K562 (cell line): Measurements from ENCODE around the gene CPED1. TPM values are rescaled to one million over a fixed set of nuclear protein-coding genes. Genes with fewer than 3 reads are reported as not detected.

Experiments used
- BMI1 ChIP-seq: fragments of 150-350 bp; IDR thresholded peaks from 2 replicates; pipeline ENCODE4 v1.6.1; 2014; ENCODE audit warnings: low read length
- CBFA2T3 ChIP-seq: fragments of 450-650 bp; IDR thresholded peaks from 2 replicates; pipeline ENCODE4 v1.6.1; 2017
- CREB3 ChIP-seq: fragments of 450-650 bp; conservative IDR thresholded peaks from 2 replicates; pipeline ENCODE4 v1.6.1; 2016; ENCODE audit warnings: missing genetic modification characterization, low read depth, mild to moderate bottlenecking, missing compliant biosample characterization, moderate library complexity
- CREB5 ChIP-seq: fragments of 250-450 bp; sonication (Bioruptor Pico); IDR thresholded peaks from 2 replicates; pipeline ENCODE4 v1.5.0; 2020; ENCODE audit warnings: mild to moderate bottlenecking
- DIDO1 ChIP-seq: fragments of 450-650 bp; IDR thresholded peaks from 2 replicates; pipeline ENCODE4 v1.6.1; 2016; ENCODE audit warnings: low read depth, missing biosample characterization, missing genetic modification characterization
- FOSL1 ChIP-seq: fragments of 200-800 bp; sonication (Bioruptor generic); conservative IDR thresholded peaks from 2 replicates; pipeline ENCODE4 v1.6.1; 2016; ENCODE audit warnings: missing genetic modification characterization, missing compliant biosample characterization
- HNRNPUL1 ChIP-seq: fragments of 200-400 bp; formaldehyde crosslinking; IDR thresholded peaks from 2 replicates; pipeline ENCODE4 v1.6.1; 2017; ENCODE audit warnings: low read length
- HSF4 ChIP-seq: fragments of 250-450 bp; sonication (Bioruptor Pico); IDR thresholded peaks from 2 replicates; pipeline ENCODE4 v2.1.2; 2022; ENCODE audit warnings: mild to moderate bottlenecking, moderate library complexity, borderline replicate concordance
- KLF16 ChIP-seq: IDR thresholded peaks from 2 replicates; pipeline ENCODE4 v1.6.1; 2016; ENCODE audit warnings: antibody characterized with exemption
- NFATC3 ChIP-seq: fragments of 450-650 bp; IDR thresholded peaks from 2 replicates; pipeline ENCODE4 v1.6.1; 2017; ENCODE audit warnings: mild to moderate bottlenecking
- NUFIP1 ChIP-seq: fragments of 450-650 bp; IDR thresholded peaks from 2 replicates; pipeline ENCODE4 v1.6.1; 2018; ENCODE audit not compliant: partially characterized antibody
- PREB ChIP-seq: sonication (generic); formaldehyde crosslinking; IDR thresholded peaks from 2 replicates; pipeline ENCODE4 v1.8.1; 2023; ENCODE audit warnings: mild to moderate bottlenecking, missing genetic modification reagents
- RUNX1 ChIP-seq: sonication (generic); IDR thresholded peaks from 2 replicates; pipeline ENCODE4 v1.6.1; 2016; ENCODE audit warnings: antibody characterized with exemption, low read depth
- SAFB2 ChIP-seq: fragments of 200-400 bp; formaldehyde crosslinking; IDR thresholded peaks from 2 replicates; pipeline ENCODE4 v1.6.1; 2018; ENCODE audit warnings: borderline replicate concordance, low read length, low read depth, moderate library complexity; ENCODE audit not compliant: severe bottlenecking
- SREBF2 ChIP-seq: sonication (generic); formaldehyde crosslinking; IDR thresholded peaks from 2 replicates; pipeline ENCODE4 v1.4.0; 2020; ENCODE audit warnings: mild to moderate bottlenecking, missing genetic modification reagents
- SRSF9 ChIP-seq: fragments of 200-400 bp; formaldehyde crosslinking; IDR thresholded peaks from 2 replicates; pipeline ENCODE4 v1.6.1; 2017; ENCODE audit warnings: low read depth, low read length, borderline replicate concordance
- TCF15 ChIP-seq: fragments of 250-450 bp; sonication (Bioruptor Pico); IDR thresholded peaks from 2 replicates; pipeline ENCODE4 v1.8.0; 2022; ENCODE audit warnings: moderate library complexity, mild to moderate bottlenecking, inconsistent platforms
- THRAP3 ChIP-seq: fragments of 450-650 bp; IDR thresholded peaks from 2 replicates; pipeline ENCODE4 v1.6.1; 2016; ENCODE audit warnings: mild to moderate bottlenecking, inconsistent platforms, borderline replicate concordance
- ZNF174 ChIP-seq: fragments of 250-450 bp; sonication (Bioruptor Pico); IDR thresholded peaks from 2 replicates; pipeline ENCODE4 v1.4.0; 2020; ENCODE audit warnings: mild to moderate bottlenecking
- ZNF24 ChIP-seq: fragments of 450-650 bp; IDR thresholded peaks from 2 replicates; pipeline ENCODE4 v1.6.1; 2016
- ZNF445 ChIP-seq: fragments of 250-450 bp; sonication (Bioruptor Pico); IDR thresholded peaks from 2 replicates; pipeline ENCODE4 v1.4.0; 2020; ENCODE audit warnings: low read depth, mild to moderate bottlenecking, moderate library complexity
- ZNF717 ChIP-seq: fragments of 250-450 bp; sonication (Bioruptor Pico); IDR thresholded peaks from 2 replicates; pipeline ENCODE4 v1.5.0; 2021
- ZNF780A ChIP-seq: fragments of 250-450 bp; sonication (Bioruptor Pico); IDR thresholded peaks from 2 replicates; pipeline ENCODE4 v1.5.0; 2021; ENCODE audit warnings: mild to moderate bottlenecking
- polyA plus RNA-seq, 8 experiments: library from polyadenylated mRNA; depleted of rRNA in 4 of 8; stranded (reverse) in 5 of 8; unstranded in 3 of 8; fragments of >200 nt; fragmentation: Nextera tagmentation in 2 of 8; fragmentation: Illumina TruSeq in 1 of 8; extraction: Ambion mirVana in 2 of 8; extraction: Trizol in 1 of 8; gene quantifications; 2 replicates each; pipeline versions ENCODE4 v1.2.1 to v1.2.3, GENCODE V29; 2011 to 2014; ENCODE audit warnings: inconsistent platforms in 1 of 8, missing spikeins in 1 of 8
- total RNA-seq, 7 experiments: library from RNA; depleted of rRNA in 6 of 7; stranded (reverse); fragments of >200 nt in 6 of 7; fragmentation: Illumina TruSeq in 2 of 7; extraction: Trizol in 2 of 7; gene quantifications; 2 replicates each; pipeline versions ENCODE4 v1.2.1 to v1.2.3, GENCODE V29; 2011 to 2021; ENCODE audit warnings: low replicate concordance in 1 of 7
- TF ChIP-seq, protein P1 (sequence below): fragments of 250-450 bp; sonication (Bioruptor Pico); IDR thresholded peaks from 2 replicates; pipeline ENCODE4 v1.5.0; 2020; ENCODE audit warnings: mild to moderate bottlenecking, borderline replicate concordance

The CPED1 gene
- total and polyA plus RNA-seq, 9 of the 15 experiments (the other 6 are each of a cell fraction or from before 2014, with no cell fraction given): 195 to 393 (median 290) TPM

GRCh38 chr7:121076350-121077164 lies 88.0 kb downstream of the CPED1 start (continued):
- TF ChIP-seq NFATC3 (peak; percentile 91; the same call in 1 of the 2 replicates), HSF4 (CRISPR knock-in tag) (0 out of 2 replicates have a peak, but pooled peaks have one; percentile 79), RUNX1 (no peak; the same call in 1 of the 2 replicates), BMI1 (no peak), KLF16 (peak; percentile 89), TCF15 (CRISPR knock-in tag) (no peak), CBFA2T3 (peak; percentile 97), ZNF174 (CRISPR knock-in tag) (0 out of 2 replicates have a peak, but pooled peaks have one; percentile 61), ZNF780A (CRISPR knock-in tag) (0 out of 2 replicates have a peak, but pooled peaks have one; percentile 71), THRAP3 (peak; percentile 87; the same call in 1 of the 2 replicates), CREB3 (tag) (no peak), ZNF717 (CRISPR knock-in tag) (peak; percentile 52; the same call in 1 of the 2 replicates), SRSF9 (no peak), PREB (CRISPR knock-in tag) (no peak), ZNF445 (CRISPR knock-in tag) (peak; percentile 50; the same call in 1 of the 2 replicates), NUFIP1 (no peak), HNRNPUL1 (no peak), DIDO1 (tag) (no peak), ZNF24 (peak; percentile 84), SAFB2 (no peak), SREBF2 (CRISPR knock-in tag) (0 out of 2 replicates have a peak, but pooled peaks have one; percentile 82), FOSL1 (tag) (peak; percentile 99), CREB5 (CRISPR knock-in tag) (no peak)
- TF ChIP-seq, protein P1, sequence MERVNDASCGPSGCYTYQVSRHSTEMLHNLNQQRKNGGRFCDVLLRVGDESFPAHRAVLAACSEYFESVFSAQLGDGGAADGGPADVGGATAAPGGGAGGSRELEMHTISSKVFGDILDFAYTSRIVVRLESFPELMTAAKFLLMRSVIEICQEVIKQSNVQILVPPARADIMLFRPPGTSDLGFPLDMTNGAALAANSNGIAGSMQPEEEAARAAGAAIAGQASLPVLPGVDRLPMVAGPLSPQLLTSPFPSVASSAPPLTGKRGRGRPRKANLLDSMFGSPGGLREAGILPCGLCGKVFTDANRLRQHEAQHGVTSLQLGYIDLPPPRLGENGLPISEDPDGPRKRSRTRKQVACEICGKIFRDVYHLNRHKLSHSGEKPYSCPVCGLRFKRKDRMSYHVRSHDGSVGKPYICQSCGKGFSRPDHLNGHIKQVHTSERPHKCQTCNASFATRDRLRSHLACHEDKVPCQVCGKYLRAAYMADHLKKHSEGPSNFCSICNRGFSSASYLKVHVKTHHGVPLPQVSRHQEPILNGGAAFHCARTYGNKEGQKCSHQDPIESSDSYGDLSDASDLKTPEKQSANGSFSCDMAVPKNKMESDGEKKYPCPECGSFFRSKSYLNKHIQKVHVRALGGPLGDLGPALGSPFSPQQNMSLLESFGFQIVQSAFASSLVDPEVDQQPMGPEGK (CRISPR knock-in tag): no peak
